OCI-M2 (cell line): ENCODE data around the gene PLTP.
A peak's percentile ranks its signal among the peaks of the same experiment; 100 is the strongest.
"Not testable (repeated sequence)": the region's sequence is repeated elsewhere in the genome, so short reads cannot be mapped to it uniquely, and the experiment has no call there.

Experiments used
- DNase-seq: peaks from one replicate; lab custom pipeline; 2025; ENCODE audit not compliant: unreplicated experiment; lab: John Stamatoyannopoulos, UW

Gene PLTP

GRCh38 chr20:45911486-45912343 lies at the start of gene PLTP:
TSS of gene PLTP (minus strand) at chr20:45912155. CDS start at chr20:45911452, 703 bp downstream.
- DNase-seq = peak; percentile 43

GRCh38 chr20:45959956-45960630 lies 48.1 kb upstream of the PLTP start:
- DNase-seq = no peak

- DNase-seq = no peak
Measured at GRCh38 chr20:45959126-45959525, 47.2 kb upstream of the PLTP start.

GRCh38 chr20:45958593-45958992 lies 46.6 kb upstream of the PLTP start:
- DNase-seq = no peak

GRCh38 chr20:45957021-45957941 lies 45.3 kb upstream of the PLTP start:
- DNase-seq = no peak

- not testable (repeated sequence) for DNase-seq
Measured at GRCh38 chr20:45956326-45956725, 44.4 kb upstream of the PLTP start.

- no peak for DNase-seq
Measured at GRCh38 chr20:45953672-45954071, 41.7 kb upstream of the PLTP start.

GRCh38 chr20:45952861-45953260 lies 40.9 kb upstream of the PLTP start:
- no peak for DNase-seq

- no peak for DNase-seq
Measured at GRCh38 chr20:45951925-45952834, 40.2 kb upstream of the PLTP start.

GRCh38 chr20:45950330-45950646 lies 38.3 kb upstream of the PLTP start:
- no peak for DNase-seq

GRCh38 chr20:45949542-45950329 lies 37.8 kb upstream of the PLTP start:
- no peak for DNase-seq

GRCh38 chr20:45948742-45949541 lies 37.0 kb upstream of the PLTP start:
- DNase-seq = no peak

- no peak for DNase-seq
Measured at GRCh38 chr20:45948261-45948733, 36.3 kb upstream of the PLTP start.

GRCh38 chr20:45947110-45947866 lies 35.3 kb upstream of the PLTP start:
- no peak for DNase-seq

- no peak for DNase-seq
Measured at GRCh38 chr20:45946149-45946970, 34.4 kb upstream of the PLTP start.

GRCh38 chr20:45945678-45946148 lies 33.8 kb upstream of the PLTP start:
- DNase-seq = no peak
